Endothelial cell of umbilical vein (primary cell): ENCODE results near the gene CEP57L1.
"Not testable (repeated sequence)": the region's sequence is repeated elsewhere in the genome, so short reads cannot be mapped to it uniquely, and the experiment has no call there.

Experiments
- CTCF ChIP-seq, 2 donors: IDR thresholded peaks; 1 replicate in 1 of 2; 2 replicates in 1 of 2; pipeline ENCODE4 v1.5.1; 2011; ENCODE audit warnings: low read length in 2 of 2, mild to moderate bottlenecking in 2 of 2, moderate library complexity in 2 of 2, control low read depth in 1 of 2, inconsistent platforms in 1 of 2, low read depth in 1 of 2; ENCODE audit not compliant: insufficient read depth in 1 of 2; ENCODE audit errors: extremely low read depth in 1 of 2
- EZH2 ChIP-seq: IDR thresholded peaks from 2 replicates; pipeline ENCODE4 v1.6.1; 2012; ENCODE audit warnings: borderline replicate concordance, low read depth, mild to moderate bottlenecking, moderate library complexity, low read length, inconsistent platforms; ENCODE audit not compliant: severe bottlenecking
- FOS ChIP-seq: IDR thresholded peaks from 2 replicates; pipeline ENCODE4 v1.6.1; 2011; ENCODE audit warnings: mild to moderate bottlenecking, low read length, moderate library complexity, borderline replicate concordance; ENCODE audit not compliant: insufficient read depth
- MAX ChIP-seq: IDR thresholded peaks from 2 replicates; pipeline ENCODE4 v1.6.1; 2011; ENCODE audit not compliant: insufficient read depth, insufficient read length
- MYC ChIP-seq: IDR thresholded peaks from one replicate; pipeline ENCODE4 v1.6.1; 2011; ENCODE audit warnings: mild to moderate bottlenecking, low read depth, low read length
- POLR2A ChIP-seq: IDR thresholded peaks from 2 replicates; pipeline ENCODE4 v1.6.1; 2012; ENCODE audit warnings: low read depth, mild to moderate bottlenecking, control low read depth, low read length
- POLR2AphosphoS5 ChIP-seq: IDR thresholded peaks from 2 replicates; pipeline ENCODE4 v1.6.1; 2012; ENCODE audit warnings: low read depth, mild to moderate bottlenecking, control low read depth, low read length, moderate library complexity; ENCODE audit not compliant: insufficient read depth

- TF ChIP-seq FOS; POLR2AphosphoS5; POLR2A; CTCF (IDR thresholded peaks at IDR 0.05; ENCODE audit: extremely low read depth in 1 of 2, insufficient read depth in 1 of 2, low read depth in 1 of 2, low read length in 2 of 2); MAX; EZH2; MYC: not testable (repeated sequence)
Observed at GRCh38 chr6:109148716-109149115, 53.4 kb downstream of the CEP57L1 start.
